Progenitor cell of endocrine pancreas (in vitro differentiated cells): ENCODE measurements around the gene SGPL1. TPM values are rescaled to one million over a fixed set of nuclear protein-coding genes. Genes with fewer than 3 reads are reported as not detected.

Experiments
- DNase-seq: peaks from one replicate; pipeline ENCODE4 v3.0.0; 2021; ENCODE audit warnings: low spot score; ENCODE audit not compliant: unreplicated experiment
- H3K27ac Mint-ChIP-seq: 2 replicates; pipeline ENCODE4 v1.8.0; 2021; ENCODE audit warnings: mild to moderate bottlenecking, moderate library complexity, mixed read lengths
- H3K27me3 Mint-ChIP-seq: 2 replicates; pipeline ENCODE4 v1.8.0; 2021; ENCODE audit warnings: mixed read lengths
- H3K36me3 Mint-ChIP-seq: 2 replicates; pipeline ENCODE4 v1.8.0; 2022; ENCODE audit warnings: mixed read lengths; ENCODE audit not compliant: insufficient read depth
- H3K4me1 Mint-ChIP-seq: 2 replicates; pipeline ENCODE4 v1.8.0; 2021; ENCODE audit warnings: low read depth, mixed read lengths
- H3K4me3 Mint-ChIP-seq: 2 replicates; pipeline ENCODE4 v1.8.0; 2021; ENCODE audit warnings: low read depth, mild to moderate bottlenecking, moderate library complexity, mixed read lengths
- H3K9me3 Mint-ChIP-seq: 2 replicates; pipeline ENCODE4 v1.8.0; 2021; ENCODE audit warnings: low read depth, mixed read lengths
- CTCF ChIP-seq: fragments of 200-600 bp; sonication (generic); IDR thresholded peaks from one replicate; pipeline ENCODE4 v1.5.0; 2021; ENCODE audit warnings: antibody characterized with exemption, mild to moderate bottlenecking; ENCODE audit not compliant: unreplicated experiment
- total RNA-seq: library from RNA; stranded (reverse); gene quantifications from 2 replicates; pipeline ENCODE4 v1.2.1, GENCODE V29; 2021

The SGPL1 gene
- total RNA-seq, 1 donor from 2014 or later = 82.1 TPM

DNA sequence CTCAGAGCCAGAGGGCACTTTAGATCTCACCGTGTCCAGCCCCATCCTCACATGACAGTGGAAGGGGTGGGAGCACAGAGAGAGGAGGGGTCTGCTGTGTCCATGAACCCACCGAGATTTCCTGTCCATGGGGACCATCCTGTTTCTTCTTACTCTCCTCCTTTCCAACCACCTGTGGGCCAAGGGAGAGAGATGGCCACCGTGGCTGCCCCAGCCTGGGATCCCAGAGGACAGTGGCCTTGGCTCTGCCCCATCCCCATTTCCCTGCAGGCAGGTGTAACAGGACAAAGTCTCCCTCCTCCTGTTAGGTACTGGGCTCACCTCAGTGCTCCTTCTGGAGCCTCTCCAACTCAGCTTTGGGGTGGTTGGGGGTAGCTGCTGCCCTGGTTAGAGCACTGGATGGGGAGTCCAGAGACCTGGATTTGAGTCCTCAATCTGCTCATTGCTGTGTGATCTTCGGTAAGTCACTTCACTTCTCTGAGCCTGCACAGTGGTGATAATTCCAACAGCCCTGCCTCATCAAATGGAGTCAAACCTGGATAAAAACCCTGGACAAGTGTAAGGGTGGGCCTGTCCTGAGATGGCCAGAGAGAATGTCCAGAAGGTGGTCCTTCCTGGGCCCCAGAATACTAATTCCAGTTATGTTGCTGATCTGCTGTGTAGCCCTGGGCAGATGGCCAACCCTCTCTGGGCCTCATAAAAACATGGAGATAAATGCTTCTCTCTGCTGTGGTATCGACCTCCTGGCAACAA, 90.5 kb downstream of the SGPL1 start:
- H3K27ac Mint-ChIP-seq = no peak overlapping the region
- no peak overlapping the region for H3K4me3 Mint-ChIP-seq
- DNase-seq = no peak
- no peak for TF ChIP-seq CTCF
- H3K36me3 Mint-ChIP-seq = no peaks in the 10 kb centered on the region
- H3K27me3 Mint-ChIP-seq = peaks cover 23% of the 10 kb centered on the region
- no peaks in the 10 kb centered on the region for H3K9me3 Mint-ChIP-seq
- no peaks in the 10 kb centered on the region for H3K4me1 Mint-ChIP-seq

DNA sequence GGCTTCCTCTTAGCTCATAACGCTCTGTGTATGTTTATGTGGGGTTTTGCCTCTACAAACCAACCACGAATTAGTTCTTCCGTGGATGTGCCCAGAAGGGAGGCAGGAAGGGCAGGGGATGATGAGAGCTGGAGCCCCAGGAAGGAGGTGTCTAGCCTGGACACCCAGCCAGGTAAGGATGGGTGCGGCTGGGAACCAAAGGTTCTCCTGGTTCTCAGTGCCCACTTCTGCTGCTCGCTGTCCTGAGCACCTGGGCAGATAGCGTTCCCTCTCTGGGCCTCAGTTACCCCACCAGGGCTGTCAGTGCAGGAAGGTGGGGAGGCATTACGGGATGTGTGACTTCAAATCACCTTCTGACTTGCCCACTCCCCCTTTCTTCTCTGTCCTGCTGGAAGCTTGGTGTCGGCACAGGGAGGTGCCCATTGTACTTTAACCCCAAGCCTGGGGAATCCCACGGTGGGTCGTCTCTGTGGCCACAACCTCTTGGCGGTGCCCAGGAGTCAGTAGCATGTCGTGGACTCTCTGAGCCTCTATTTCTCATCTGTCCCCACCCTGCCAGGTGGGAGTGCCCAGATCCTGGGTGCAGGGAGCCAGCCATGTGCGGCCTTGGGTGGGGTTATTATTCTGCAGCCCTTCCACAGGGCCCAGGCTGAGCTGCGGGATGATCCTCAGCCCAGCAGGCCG, 91.3 kb downstream of the SGPL1 start:
- Mint-ChIP-seq H3K27me3 (peaks cover 21% of the 10 kb centered on the region), H3K4me3 (no peak overlapping the region), H3K4me1 (no peaks in the 10 kb centered on the region), H3K9me3 (no peaks in the 10 kb centered on the region), H3K27ac (no peak overlapping the region), H3K36me3 (no peaks in the 10 kb centered on the region)
- no peak for TF ChIP-seq CTCF
- no peak for DNase-seq

GRCh38 chr10:70907637-70908405, 92.1 kb downstream of the SGPL1 start:
- no peaks in the 10 kb centered on the region for H3K9me3 Mint-ChIP-seq
- peaks cover 22% of the 10 kb centered on the region for H3K27me3 Mint-ChIP-seq
- H3K4me3 Mint-ChIP-seq = no peak overlapping the region
- H3K27ac Mint-ChIP-seq = no peak overlapping the region
- H3K4me1 Mint-ChIP-seq = no peaks in the 10 kb centered on the region
- no peak for TF ChIP-seq CTCF
- no peaks in the 10 kb centered on the region for H3K36me3 Mint-ChIP-seq
- DNase-seq = no peak

- H3K4me1 Mint-ChIP-seq = no peaks in the 10 kb centered on the region
- H3K27me3 Mint-ChIP-seq = peaks cover 28% of the 10 kb centered on the region
- no peak for TF ChIP-seq CTCF
- H3K9me3 Mint-ChIP-seq = no peaks in the 10 kb centered on the region
- no peak for DNase-seq
- no peak overlapping the region for H3K27ac Mint-ChIP-seq
- H3K4me3 Mint-ChIP-seq = no peak overlapping the region
- H3K36me3 Mint-ChIP-seq = no peaks in the 10 kb centered on the region
Observed at GRCh38 chr10:70908406-70909296, 92.9 kb downstream of the SGPL1 start.
